ENCODE results near the gene IGSF21.
A peak's percentile ranks its signal among the peaks of the same experiment; 100 is the strongest.

IGSF21 gene

GRCh38 chr1:18299441-18300338 lies 192.1 kb downstream of the IGSF21 start:
- Histone ChIP-seq H2AK5ac (ENCODE audit: low read length) (no peak overlapping the region), H3K56ac (ENCODE audit: low read length) (no peak overlapping the region), H3K9ac (ENCODE audit: low read length) (no peak overlapping the region), H3K23ac (ENCODE audit: low read length) (no peak overlapping the region), H3K36me3 (ENCODE audit: control insufficient read depth, insufficient read depth, low read length) (no peaks in the 10 kb centered on the region), H4K5ac (ENCODE audit: low read length) (no peak overlapping the region), H3K4me2 (ENCODE audit: low read length) (no peak overlapping the region), H3K4ac (ENCODE audit: low read depth, low read length) (no peak overlapping the region), H3K27me3 (ENCODE audit: insufficient read depth, low read length, poor library complexity) (no peaks in the 10 kb centered on the region), H3K79me2 (ENCODE audit: control insufficient read depth, insufficient read depth, low read length) (no peaks in the 10 kb centered on the region), H2BK5ac (ENCODE audit: low read length) (no peak overlapping the region), H3K18ac (ENCODE audit: low read length) (no peak overlapping the region), H3K79me1 (ENCODE audit: low read length) (no peaks in the 10 kb centered on the region), H3K4me1 (ENCODE audit: control insufficient read depth, low read depth, low read length) (peaks cover 2% of the 10 kb centered on the region), H3K4me3 (ENCODE audit: low read length) (no peak overlapping the region), H2BK120ac (ENCODE audit: low read depth, low read length) (no peak overlapping the region), H2BK15ac (replicated peaks; ENCODE audit: low read depth) (no peak overlapping the region), H3K27ac (ENCODE audit: low read depth, low read length) (no peak overlapping the region), H4K8ac (ENCODE audit: low read depth, low read length) (no peak overlapping the region)
- DNase-seq, result peak; percentile 81
- WGBS (ENCODE audit: extremely low coverage, insufficient coverage, low lambda C conversion rate), result no CpG with 5 or more reads among the region's 7 CpGs

DNA sequence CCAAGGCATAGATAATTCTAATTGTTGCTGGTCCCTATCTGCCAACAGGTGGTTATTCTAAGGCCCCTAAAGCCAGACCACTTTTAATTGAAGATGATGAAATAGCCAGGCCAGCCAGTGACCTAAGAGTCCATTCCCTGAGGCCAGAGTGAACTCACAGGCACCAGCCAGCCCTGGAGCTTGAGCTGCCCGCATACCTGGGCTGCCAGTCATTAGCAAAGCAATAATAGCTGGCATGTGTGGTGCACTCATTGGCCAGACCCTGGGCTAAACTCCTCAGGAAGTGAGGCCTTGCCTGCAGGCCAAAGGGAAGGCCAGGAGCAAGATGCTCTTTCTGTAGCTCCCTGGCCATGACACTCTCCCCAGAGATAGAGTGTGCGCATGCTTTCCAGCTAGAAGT lies 192.8 kb downstream of the IGSF21 start:
- no peak overlapping the region for H3K23ac ChIP-seq (ENCODE audit: low read length)
- no peak overlapping the region for H4K5ac ChIP-seq (ENCODE audit: low read length)
- H3K56ac ChIP-seq (ENCODE audit: low read length), result no peak overlapping the region
- H3K9ac ChIP-seq (ENCODE audit: low read length), result no peak overlapping the region
- no peak overlapping the region for H2BK5ac ChIP-seq (ENCODE audit: low read length)
- no peak overlapping the region for H2BK120ac ChIP-seq (ENCODE audit: low read depth, low read length)
- no peaks in the 10 kb centered on the region for H3K36me3 ChIP-seq (ENCODE audit: control insufficient read depth, insufficient read depth, low read length)
- H3K27me3 ChIP-seq (ENCODE audit: insufficient read depth, low read length, poor library complexity), result no peaks in the 10 kb centered on the region
- no peak overlapping the region for H3K4me2 ChIP-seq (ENCODE audit: low read length)
- no peaks in the 10 kb centered on the region for H3K79me2 ChIP-seq (ENCODE audit: control insufficient read depth, insufficient read depth, low read length)
- H2BK15ac ChIP-seq (replicated peaks; ENCODE audit: low read depth), result no peak overlapping the region
- no peak overlapping the region for H4K8ac ChIP-seq (ENCODE audit: low read depth, low read length)
- no peaks in the 10 kb centered on the region for H3K4me1 ChIP-seq (ENCODE audit: control insufficient read depth, low read depth, low read length)
- no peaks in the 10 kb centered on the region for H3K79me1 ChIP-seq (ENCODE audit: low read length)
- no peak overlapping the region for H3K18ac ChIP-seq (ENCODE audit: low read length)
- no peak overlapping the region for H3K4me3 ChIP-seq (ENCODE audit: low read length)
- H2AK5ac ChIP-seq (ENCODE audit: low read length), result no peak overlapping the region
- peak; percentile 75 for DNase-seq
- no peak overlapping the region for H3K4ac ChIP-seq (ENCODE audit: low read depth, low read length)
- no CpG with 5 or more reads among the region's 2 CpGs for WGBS (ENCODE audit: extremely low coverage, insufficient coverage, low lambda C conversion rate)
- no peak overlapping the region for H3K27ac ChIP-seq (ENCODE audit: low read depth, low read length)

DNA sequence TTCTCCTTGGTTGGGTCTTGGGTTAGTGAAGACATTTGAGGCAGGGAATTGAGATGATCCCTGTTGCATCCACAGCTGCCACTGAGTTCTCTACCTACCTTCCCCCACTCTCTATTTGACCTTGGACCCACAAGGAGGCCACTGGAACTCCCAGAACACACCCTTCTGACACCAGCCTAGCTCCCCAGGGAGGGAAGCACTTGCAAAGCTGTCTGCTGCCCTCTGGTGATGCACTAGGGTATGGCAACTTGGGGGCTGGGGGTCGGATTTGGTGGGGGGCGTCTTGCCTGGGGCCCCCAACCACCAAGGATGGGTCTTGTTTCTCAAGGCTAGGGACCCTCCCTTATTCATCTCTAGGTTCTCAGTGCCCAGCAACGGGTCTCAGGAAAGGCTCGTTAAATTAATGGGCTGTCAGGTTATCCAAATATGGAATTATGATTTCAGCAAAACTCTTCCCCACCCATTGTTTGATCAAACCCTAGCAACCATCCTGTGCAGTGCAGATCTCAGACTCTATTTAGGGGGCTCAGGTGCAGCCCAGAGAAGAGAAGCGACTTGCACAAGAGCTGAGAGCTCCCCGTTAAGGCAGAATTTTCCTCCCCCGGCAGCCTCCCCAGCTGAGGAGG lies 195.3 kb downstream of the IGSF21 start:
- no peak overlapping the region for H3K23ac ChIP-seq (ENCODE audit: low read length)
- H3K4ac ChIP-seq (ENCODE audit: low read depth, low read length), result no peak overlapping the region
- H2BK5ac ChIP-seq (ENCODE audit: low read length), result no peak overlapping the region
- no peak overlapping the region for H3K56ac ChIP-seq (ENCODE audit: low read length)
- H3K79me1 ChIP-seq (ENCODE audit: low read length), result no peaks in the 10 kb centered on the region
- no peak overlapping the region for H3K9ac ChIP-seq (ENCODE audit: low read length)
- H3K18ac ChIP-seq (ENCODE audit: low read length), result no peak overlapping the region
- no peak overlapping the region for H4K8ac ChIP-seq (ENCODE audit: low read depth, low read length)
- H2BK15ac ChIP-seq (replicated peaks; ENCODE audit: low read depth), result no peak overlapping the region
- peak; percentile 32 for DNase-seq
- no peak overlapping the region for H4K5ac ChIP-seq (ENCODE audit: low read length)
- H3K36me3 ChIP-seq (ENCODE audit: control insufficient read depth, insufficient read depth, low read length), result no peaks in the 10 kb centered on the region
- H3K4me2 ChIP-seq (ENCODE audit: low read length), result no peak overlapping the region
- H2BK120ac ChIP-seq (ENCODE audit: low read depth, low read length), result no peak overlapping the region
- H3K79me2 ChIP-seq (ENCODE audit: control insufficient read depth, insufficient read depth, low read length), result no peaks in the 10 kb centered on the region
- no peaks in the 10 kb centered on the region for H3K27me3 ChIP-seq (ENCODE audit: insufficient read depth, low read length, poor library complexity)
- WGBS (ENCODE audit: extremely low coverage, insufficient coverage, low lambda C conversion rate), result no CpG with 5 or more reads among the region's 7 CpGs
- no peaks in the 10 kb centered on the region for H3K4me1 ChIP-seq (ENCODE audit: control insufficient read depth, low read depth, low read length)
- H2AK5ac ChIP-seq (ENCODE audit: low read length), result no peak overlapping the region
- no peak overlapping the region for H3K27ac ChIP-seq (ENCODE audit: low read depth, low read length)
- H3K4me3 ChIP-seq (ENCODE audit: low read length), result no peak overlapping the region

DNA sequence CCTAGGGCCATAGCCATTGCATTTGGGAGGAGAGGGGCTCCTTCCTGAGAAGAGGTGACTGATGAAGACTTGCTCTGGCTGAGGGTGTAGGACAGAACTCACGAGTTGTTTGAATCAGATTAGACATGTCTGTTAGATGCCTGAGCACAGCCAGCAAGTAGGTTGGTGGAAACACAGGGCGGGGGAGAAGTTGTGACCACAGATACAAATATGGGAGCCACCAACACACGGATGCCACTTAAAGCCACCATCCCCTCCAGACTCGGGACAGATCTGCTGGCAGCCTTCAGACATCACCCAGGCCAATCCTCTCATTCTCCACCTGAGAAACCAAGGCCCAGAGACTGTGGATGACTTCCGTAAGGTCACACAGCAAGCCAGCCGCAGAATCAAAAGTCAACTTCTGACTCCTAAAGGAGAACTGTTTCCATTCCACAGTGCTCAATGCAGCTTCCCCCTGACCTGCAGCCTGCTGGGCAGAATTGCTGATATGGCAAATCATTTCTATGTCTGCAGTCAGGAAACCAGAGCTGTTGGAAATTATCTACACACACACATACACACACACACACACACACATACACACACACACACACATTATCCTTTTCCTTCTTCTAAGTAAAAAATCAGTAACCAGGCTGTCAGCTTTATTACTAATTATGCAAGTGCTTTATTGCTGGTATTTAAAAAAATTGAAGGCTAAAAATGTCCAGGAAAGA lies 196.7 kb downstream of the IGSF21 start:
- Histone ChIP-seq H3K27me3 (ENCODE audit: insufficient read depth, low read length, poor library complexity) (no peaks in the 10 kb centered on the region), H2BK15ac (replicated peaks; ENCODE audit: low read depth) (no peak overlapping the region), H3K18ac (ENCODE audit: low read length) (no peak overlapping the region), H3K36me3 (ENCODE audit: control insufficient read depth, insufficient read depth, low read length) (no peaks in the 10 kb centered on the region), H2AK5ac (ENCODE audit: low read length) (no peak overlapping the region), H2BK5ac (ENCODE audit: low read length) (no peak overlapping the region), H3K4me3 (ENCODE audit: low read length) (no peak overlapping the region), H2BK120ac (ENCODE audit: low read depth, low read length) (no peak overlapping the region), H3K79me2 (ENCODE audit: control insufficient read depth, insufficient read depth, low read length) (no peaks in the 10 kb centered on the region), H3K4ac (ENCODE audit: low read depth, low read length) (no peak overlapping the region), H3K23ac (ENCODE audit: low read length) (no peak overlapping the region), H3K27ac (ENCODE audit: low read depth, low read length) (no peak overlapping the region), H3K56ac (ENCODE audit: low read length) (no peak overlapping the region), H3K4me2 (ENCODE audit: low read length) (no peak overlapping the region), H3K4me1 (ENCODE audit: control insufficient read depth, low read depth, low read length) (no peaks in the 10 kb centered on the region), H4K8ac (ENCODE audit: low read depth, low read length) (no peak overlapping the region), H3K79me1 (ENCODE audit: low read length) (no peaks in the 10 kb centered on the region), H3K9ac (ENCODE audit: low read length) (no peak overlapping the region), H4K5ac (ENCODE audit: low read length) (no peak overlapping the region)
- no CpG with 5 or more reads among the region's 6 CpGs for WGBS (ENCODE audit: extremely low coverage, insufficient coverage, low lambda C conversion rate)
- DNase-seq, result no peak

- Histone ChIP-seq H3K9ac (ENCODE audit: low read length) (no peak overlapping the region), H3K79me2 (ENCODE audit: control insufficient read depth, insufficient read depth, low read length) (no peaks in the 10 kb centered on the region), H3K18ac (ENCODE audit: low read length) (no peak overlapping the region), H4K8ac (ENCODE audit: low read depth, low read length) (no peak overlapping the region), H3K23ac (ENCODE audit: low read length) (no peak overlapping the region), H3K27me3 (ENCODE audit: insufficient read depth, low read length, poor library complexity) (no peaks in the 10 kb centered on the region), H2BK5ac (ENCODE audit: low read length) (no peak overlapping the region), H3K56ac (ENCODE audit: low read length) (no peak overlapping the region), H2AK5ac (ENCODE audit: low read length) (no peak overlapping the region), H3K36me3 (ENCODE audit: control insufficient read depth, insufficient read depth, low read length) (no peaks in the 10 kb centered on the region), H3K4me1 (ENCODE audit: control insufficient read depth, low read depth, low read length) (no peaks in the 10 kb centered on the region), H3K4ac (ENCODE audit: low read depth, low read length) (no peak overlapping the region), H3K79me1 (ENCODE audit: low read length) (no peaks in the 10 kb centered on the region), H2BK120ac (ENCODE audit: low read depth, low read length) (no peak overlapping the region), H3K4me2 (ENCODE audit: low read length) (no peak overlapping the region), H4K5ac (ENCODE audit: low read length) (no peak overlapping the region), H3K4me3 (ENCODE audit: low read length) (no peak overlapping the region), H3K27ac (ENCODE audit: low read depth, low read length) (no peak overlapping the region), H2BK15ac (replicated peaks; ENCODE audit: low read depth) (no peak overlapping the region)
- WGBS (ENCODE audit: extremely low coverage, insufficient coverage, low lambda C conversion rate), result no CpG with 5 or more reads among the region's 3 CpGs
- DNase-seq, result no peak
Measured at GRCh38 chr1:18305182-18305795, 197.7 kb downstream of the IGSF21 start.

Measured in mesendoderm (in vitro differentiated cells).